ENCODE data around the gene TRANK1.

TRANK1 gene

DNA sequence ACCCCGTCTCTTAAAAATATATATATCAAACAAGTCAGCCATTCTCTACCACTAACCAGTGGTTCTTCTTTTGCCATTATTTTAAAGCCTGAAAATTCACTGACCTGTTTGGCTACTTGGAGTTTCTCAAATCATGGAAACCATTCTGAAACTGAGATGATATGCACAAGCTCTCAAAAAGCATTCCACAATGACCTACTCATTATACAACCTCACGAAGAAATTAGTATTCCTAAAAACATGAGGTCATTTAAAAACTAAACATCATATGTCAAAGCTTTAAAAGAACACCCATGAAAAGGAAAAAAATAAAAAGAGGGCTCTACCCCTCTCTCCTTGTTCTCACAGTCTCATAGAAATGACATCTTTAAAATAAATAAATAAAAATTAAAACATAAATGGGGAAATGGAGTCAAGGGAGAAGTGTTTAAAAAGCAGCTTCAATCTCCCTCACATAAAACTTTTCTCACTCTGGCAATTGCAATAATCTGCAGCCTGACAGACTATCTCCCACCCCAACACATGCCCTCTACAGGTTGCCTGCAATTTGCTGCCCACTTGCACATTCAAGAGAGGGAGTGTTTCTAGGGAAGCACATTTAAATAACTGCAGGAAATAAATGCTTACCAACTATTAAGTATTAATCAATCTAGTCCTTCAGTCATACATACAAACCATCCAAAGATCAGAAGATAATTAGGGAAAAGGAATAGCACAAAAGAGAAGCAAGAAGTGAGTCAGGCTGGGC, 73.3 kb downstream of the TRANK1 start (continued):
- TF ChIP-seq ZNF174 (tag by site-specific recombination; IDR thresholded peaks at IDR 0.05) = no peak
- TF ChIP-seq ZEB2 (tag by site-specific recombination; IDR thresholded peaks at IDR 0.05) = no peak
- no peak for TF ChIP-seq YY2 (tag by site-specific recombination; IDR thresholded peaks at IDR 0.05)
- no peak for TF ChIP-seq ZNF114 (tag by site-specific recombination; IDR thresholded peaks at IDR 0.05)
- TF ChIP-seq, protein P1, sequence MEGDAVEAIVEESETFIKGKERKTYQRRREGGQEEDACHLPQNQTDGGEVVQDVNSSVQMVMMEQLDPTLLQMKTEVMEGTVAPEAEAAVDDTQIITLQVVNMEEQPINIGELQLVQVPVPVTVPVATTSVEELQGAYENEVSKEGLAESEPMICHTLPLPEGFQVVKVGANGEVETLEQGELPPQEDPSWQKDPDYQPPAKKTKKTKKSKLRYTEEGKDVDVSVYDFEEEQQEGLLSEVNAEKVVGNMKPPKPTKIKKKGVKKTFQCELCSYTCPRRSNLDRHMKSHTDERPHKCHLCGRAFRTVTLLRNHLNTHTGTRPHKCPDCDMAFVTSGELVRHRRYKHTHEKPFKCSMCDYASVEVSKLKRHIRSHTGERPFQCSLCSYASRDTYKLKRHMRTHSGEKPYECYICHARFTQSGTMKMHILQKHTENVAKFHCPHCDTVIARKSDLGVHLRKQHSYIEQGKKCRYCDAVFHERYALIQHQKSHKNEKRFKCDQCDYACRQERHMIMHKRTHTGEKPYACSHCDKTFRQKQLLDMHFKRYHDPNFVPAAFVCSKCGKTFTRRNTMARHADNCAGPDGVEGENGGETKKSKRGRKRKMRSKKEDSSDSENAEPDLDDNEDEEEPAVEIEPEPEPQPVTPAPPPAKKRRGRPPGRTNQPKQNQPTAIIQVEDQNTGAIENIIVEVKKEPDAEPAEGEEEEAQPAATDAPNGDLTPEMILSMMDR (tag by site-specific recombination; IDR thresholded peaks at IDR 0.05) = no peak
- TF ChIP-seq BCL6B (tag by site-specific recombination; IDR thresholded peaks at IDR 0.05) = no peak
- TF ChIP-seq PRDM2 (tag by site-specific recombination; IDR thresholded peaks at IDR 0.05; ENCODE audit: borderline replicate concordance) = no peak
- TF ChIP-seq ZNF610 (tag by site-specific recombination; IDR thresholded peaks at IDR 0.05; ENCODE audit: borderline replicate concordance) = no peak

GRCh38 chr3:36868614-36869436, 76.0 kb downstream of the TRANK1 start:
- H3K27ac ChIP-seq (ENCODE audit: extremely low read depth, low read depth, low read length) = no peak overlapping the region
- H3K4me1 ChIP-seq (ENCODE audit: control insufficient read depth, insufficient read depth, low read length) = no peaks in the 10 kb centered on the region
- no peaks in the 10 kb centered on the region for H3K36me3 ChIP-seq (ENCODE audit: control insufficient read depth in 2 of 2, insufficient read depth in 1 of 2, low read length in 2 of 2)
- CTCF ChIA-PET = interaction anchor here (0.5 to 3.9 kb wide), 20 partner anchors 8 to 903 kb away, joined by 3 to 45 read pairs (median 4); no protein-coding TSS in a partner anchor
- TF ChIP-seq ZNF529 (tag by site-specific recombination; IDR thresholded peaks at IDR 0.05; ENCODE audit: insufficient replicate concordance) (no peak), FEZF1 (tag by site-specific recombination; IDR thresholded peaks at IDR 0.05) (no peak), ZNF654 (tag by site-specific recombination; IDR thresholded peaks at IDR 0.05; ENCODE audit: low read depth) (peak; percentile 50), ZFP41 (tag by site-specific recombination; IDR thresholded peaks at IDR 0.05; ENCODE audit: borderline replicate concordance) (no peak), ZNF169 (tag by site-specific recombination; IDR thresholded peaks at IDR 0.05) (no peak), ZNF146 (tag by site-specific recombination; IDR thresholded peaks at IDR 0.05) (no peak), ZBTB1 (tag by site-specific recombination; IDR thresholded peaks at IDR 0.05) (no peak)
- TF ChIP-seq, protein P1 (tag by site-specific recombination; IDR thresholded peaks at IDR 0.05) = 0 out of 2 replicates have a peak, but pooled peaks have one; percentile 26
- H3K4me3 ChIP-seq (ENCODE audit: low read depth, low read length) = no peak overlapping the region
- POLR2A ChIA-PET = interaction anchor here (1.2 kb wide), 1 partner anchor 135 kb away, joined by 3 read pairs; no protein-coding TSS in a partner anchor
- no peaks in the 10 kb centered on the region for H3K9me3 ChIP-seq (ENCODE audit: control insufficient read depth, insufficient read depth, low read depth, low read length)

All from HEK293 (cell line).